Measurements from ENCODE around the gene TALDO1. TPM values are rescaled to one million over a fixed set of nuclear protein-coding genes. Genes with fewer than 3 reads are reported as not detected.

Gene TALDO1
- total RNA-seq, 1 donor from 2014 or later = 277 TPM

DNA sequence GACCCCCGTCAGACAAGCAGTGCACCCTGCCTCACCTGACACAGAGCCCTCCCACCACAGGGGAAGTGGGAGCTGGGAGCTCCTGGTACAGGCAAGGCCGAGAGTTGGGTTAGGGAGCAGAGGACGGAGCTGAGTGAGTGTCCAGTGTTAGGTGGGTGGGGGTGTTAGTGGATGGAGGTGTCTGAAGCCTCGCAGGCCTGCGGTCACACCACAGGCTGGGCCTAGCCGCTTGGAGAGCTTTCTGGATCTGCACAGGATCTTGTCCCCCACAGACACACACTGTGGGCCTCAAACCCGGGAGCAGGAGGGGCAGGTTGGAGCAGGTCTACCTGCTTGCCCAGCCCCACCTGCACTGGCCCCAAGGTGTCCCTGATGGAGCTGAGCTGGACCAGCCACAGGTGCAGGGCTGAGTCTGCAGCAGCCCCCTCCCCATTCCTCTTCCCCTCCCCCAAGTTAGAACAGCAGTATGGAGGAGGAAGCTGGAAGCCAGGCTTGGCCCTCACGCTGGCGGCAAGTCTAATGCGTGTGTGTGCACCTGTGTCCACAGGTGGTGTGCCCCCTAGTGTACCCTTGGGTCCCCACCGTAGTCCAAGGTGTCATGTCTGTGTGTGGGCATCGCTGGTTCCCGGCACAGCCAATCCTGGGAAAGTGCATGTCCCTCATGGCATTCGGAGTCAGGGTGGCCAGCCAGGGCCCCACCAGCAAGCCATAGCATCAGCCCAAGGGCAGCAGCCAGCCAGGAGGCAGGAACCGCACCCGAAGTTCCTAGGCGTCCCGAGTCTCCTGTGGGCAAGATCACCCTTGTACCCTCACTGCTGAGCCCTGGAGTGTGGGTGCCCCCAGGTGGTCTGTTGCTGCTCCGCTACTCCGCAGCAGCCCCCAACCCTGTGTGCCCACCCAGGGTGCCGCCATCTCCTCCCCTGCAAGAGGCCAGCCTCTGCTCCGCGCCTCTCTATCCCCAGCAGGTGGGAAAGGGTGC, 32.0 kb downstream of the TALDO1 start:
- intact Hi-C loops (cut with micrococcal nuclease) = no loop called here

- intact Hi-C loops (cut with micrococcal nuclease) = no loop called here
Measured at GRCh38 chr11:779955-780532, 32.8 kb downstream of the TALDO1 start.

DNA sequence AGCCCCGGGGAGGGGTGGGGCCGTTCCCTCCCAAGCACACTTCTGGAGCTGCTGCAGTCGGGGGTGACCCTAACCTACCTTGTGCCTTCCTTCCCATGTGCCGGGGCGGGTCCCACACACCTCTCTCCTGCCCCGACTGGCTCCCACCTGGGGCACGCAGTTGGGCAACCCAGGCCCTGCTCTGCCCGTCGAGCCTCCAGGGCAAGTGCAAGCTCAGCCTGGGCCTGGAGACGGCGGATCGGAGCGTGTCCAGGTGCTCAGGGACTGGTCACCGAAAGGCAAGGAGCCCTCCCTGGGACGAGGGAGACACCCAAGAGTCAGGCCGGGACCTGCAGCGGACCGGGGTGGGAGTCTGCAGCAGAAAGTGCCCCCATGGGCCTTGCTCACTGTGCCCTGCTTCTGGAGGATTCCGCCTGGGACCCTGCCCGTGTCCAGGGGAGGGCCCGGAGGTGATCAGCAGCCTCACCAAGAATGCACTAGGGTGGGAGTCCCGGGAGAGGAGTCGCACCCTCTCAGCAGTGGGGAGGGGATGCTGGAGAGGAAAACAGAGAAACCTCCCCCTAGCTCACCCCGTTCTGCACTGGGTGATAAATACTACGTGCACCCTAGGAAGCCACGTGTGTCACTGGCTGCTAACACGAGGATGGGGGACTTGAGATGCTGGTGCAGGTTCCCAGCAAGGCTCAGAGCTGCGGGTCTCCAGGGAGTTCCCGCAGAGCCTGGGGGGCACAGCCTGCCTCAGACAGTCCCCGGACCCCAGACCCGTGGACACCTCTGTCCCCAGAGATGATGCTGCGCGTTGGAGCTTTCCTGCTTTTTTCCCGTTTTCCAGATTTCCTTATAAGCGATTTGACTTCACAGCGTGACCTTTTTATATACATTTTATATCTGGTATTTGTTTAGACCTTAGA, 35.3 kb downstream of the TALDO1 start:
- intact Hi-C loops (cut with micrococcal nuclease) = no loop called here

DNA sequence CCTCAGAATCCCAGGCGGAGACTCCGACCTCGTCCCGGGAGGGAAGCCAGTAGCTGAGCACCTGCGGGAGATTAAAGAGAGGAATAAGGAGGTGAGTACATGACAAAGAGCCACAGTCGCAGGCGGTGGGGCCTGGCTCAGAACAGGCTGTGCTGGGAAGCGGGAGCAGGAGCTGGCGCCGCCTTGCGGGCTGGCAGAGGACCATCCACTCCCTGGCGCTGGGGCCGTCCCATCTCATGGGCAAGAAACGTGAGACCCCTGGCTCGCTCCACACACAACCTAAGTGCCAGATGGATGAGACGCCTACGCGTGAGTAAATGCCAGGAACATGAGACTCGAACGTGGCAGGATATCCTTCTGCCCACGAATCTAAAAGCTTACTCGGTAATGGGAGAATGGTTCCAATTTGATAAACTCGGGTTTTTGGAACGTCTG, 36.3 kb downstream of the TALDO1 start:
- intact Hi-C loops (cut with micrococcal nuclease) = no loop called here

GRCh38 chr11:786235-787083, 39.2 kb downstream of the TALDO1 start:
- intact Hi-C loops (cut with micrococcal nuclease) = no loop called here

- intact Hi-C loops (cut with micrococcal nuclease) = no loop called here
Measured at GRCh38 chr11:787084-787675, 39.9 kb downstream of the TALDO1 start.

DNA sequence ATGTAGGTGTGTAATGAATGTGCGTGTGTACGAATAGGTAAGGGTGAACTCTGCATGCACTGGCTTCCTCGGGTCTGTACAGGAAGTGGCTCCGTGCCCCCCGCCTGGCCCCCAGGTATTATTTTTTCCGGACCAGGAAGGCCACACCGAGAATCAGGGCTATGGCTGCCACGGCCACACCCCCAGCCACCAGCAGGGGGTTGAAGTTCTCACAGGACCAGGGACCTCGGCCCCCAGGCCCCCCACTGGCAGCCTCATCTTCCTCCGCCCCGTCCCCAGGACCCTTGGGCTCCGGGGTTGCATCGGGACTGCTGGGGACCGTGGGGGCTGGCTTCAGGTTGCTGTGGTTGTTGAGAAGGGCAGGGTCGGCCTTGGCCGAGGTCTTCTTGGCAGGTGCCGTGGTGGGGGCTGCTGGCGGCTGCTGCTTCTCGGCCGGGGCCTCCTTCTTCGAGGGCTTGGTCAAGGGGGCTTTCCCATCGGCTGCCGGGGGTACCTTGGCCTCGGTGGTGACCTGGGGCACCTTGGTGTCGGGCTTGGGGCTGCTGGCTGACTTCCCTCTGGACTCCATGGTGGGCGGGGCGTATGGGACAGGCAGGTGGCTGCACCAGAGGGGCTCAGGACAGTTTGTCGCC, 40.9 kb downstream of the TALDO1 start:
- intact Hi-C loops (cut with micrococcal nuclease) = no loop called here

GRCh38 chr11:788953-789940, 42.0 kb downstream of the TALDO1 start:
- intact Hi-C loops (cut with micrococcal nuclease) = no loop called here

DNA sequence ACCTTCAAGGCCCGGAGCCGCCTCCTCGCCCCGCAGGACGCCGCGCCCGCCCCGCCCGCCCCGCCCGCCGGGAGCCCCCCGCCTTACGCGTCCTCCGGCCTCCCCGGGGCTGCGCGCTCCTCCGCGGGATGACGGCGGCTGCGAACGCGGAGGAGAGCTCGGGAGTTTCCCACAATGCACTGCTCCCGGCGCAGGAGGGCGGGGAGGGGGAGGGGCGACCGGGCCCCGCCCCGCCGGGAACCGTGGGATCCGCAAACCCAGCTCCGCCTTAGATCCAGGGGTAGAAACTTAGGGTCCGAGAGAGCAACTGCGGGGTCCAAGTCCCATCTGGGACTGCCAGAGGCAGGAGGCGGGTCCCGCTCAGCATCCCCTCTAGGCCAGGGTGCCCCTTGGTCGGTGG, 42.7 kb downstream of the TALDO1 start, which contains the start of gene CEND1:
TSS of gene CEND1 (minus strand) at position 148 of the 400 bp plus-strand sequence. CDS start 1,514 bp downstream, outside the sequence.
- intact Hi-C loops (cut with micrococcal nuclease) = no loop called here

DNA sequence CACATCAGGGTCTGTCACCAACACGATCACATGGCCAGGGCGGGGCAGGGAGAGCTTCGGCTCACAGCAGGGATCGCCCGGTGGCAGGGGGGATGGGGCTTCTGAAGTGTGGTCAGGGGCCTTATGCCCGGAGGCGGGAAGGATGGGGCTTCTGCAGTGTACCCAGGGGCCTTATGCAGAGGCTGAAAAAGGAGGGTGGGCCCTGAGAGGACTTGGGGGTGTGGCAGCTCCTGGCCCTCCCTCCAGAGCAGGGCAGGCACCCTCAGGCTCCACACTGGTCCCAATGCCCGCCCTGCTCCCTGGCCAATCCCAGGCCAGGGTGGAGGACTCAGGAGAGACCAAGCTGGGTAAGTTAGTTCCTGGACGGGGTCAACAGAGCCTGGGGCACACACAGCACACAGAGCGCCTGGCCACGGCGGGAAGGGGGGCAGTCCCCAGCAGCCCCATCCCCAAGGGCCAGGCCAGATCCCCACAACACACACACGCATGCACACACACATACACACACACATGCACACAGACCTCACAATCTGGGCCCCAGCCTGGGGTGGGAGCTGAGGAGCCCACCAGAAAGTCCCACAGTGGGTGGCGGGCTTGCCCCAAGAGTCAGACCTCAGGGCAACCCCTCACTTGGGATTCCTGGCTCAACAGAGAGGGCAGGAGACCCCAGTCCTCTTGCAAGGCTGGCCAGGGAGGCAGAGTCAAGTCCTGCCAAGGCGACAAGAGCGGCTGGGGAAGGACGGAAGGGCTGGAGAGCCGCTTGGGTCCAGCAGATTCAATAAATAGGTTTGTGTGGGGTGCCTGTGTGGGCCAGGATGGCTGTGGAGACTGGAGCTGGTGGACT, 43.7 kb downstream of the TALDO1 start:
- intact Hi-C loops (cut with micrococcal nuclease) = no loop called here

DNA sequence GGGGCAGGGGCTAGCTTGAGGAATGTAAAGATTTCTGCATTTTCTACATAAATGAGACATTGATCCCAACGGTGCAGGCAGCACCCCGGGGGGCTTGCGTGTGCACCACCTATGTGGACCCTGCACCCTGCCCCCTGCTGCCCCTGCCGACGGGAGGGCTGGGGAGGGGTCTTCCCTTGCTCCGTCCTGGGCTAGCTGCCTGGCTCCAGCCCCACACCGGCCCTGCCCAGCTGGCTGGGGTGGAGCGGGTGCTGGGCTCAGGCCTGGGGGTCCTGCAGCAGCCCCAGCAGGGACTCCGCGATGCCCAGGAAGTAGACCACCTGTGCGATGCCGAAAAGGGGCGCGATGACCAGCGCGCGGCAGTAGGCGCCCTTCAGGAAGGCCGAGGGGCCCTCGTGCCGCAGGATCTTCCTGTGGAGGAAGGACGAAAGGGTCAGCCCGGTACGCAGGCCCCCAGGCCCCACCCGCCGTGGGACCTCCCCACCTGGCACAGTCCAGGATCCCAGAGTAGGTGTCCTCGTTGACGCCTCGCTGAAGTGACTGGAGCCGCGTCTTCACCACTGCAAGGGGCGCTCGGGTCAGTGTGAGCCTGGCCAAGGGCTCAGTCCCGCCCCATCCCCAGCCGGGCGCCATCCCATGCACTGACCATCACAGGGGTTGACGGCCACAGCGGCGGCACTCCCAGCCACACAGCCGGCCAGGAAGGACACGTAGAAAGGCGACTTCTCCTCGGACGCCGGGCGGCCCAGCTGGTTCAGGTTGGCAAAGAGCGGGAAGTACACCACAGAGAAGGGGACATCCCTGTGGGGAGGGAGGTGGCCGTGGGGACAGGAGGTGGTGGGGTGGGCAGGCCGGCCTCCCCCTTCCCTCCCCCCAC, 44.6 kb downstream of the TALDO1 start:
- intact Hi-C loops (cut with micrococcal nuclease) = no loop called here

GRCh38 chr11:792535-792821, 45.2 kb downstream of the TALDO1 start:
- intact Hi-C loops (cut with micrococcal nuclease) = no loop called here

- intact Hi-C loops (cut with micrococcal nuclease) = no loop called here
Measured at GRCh38 chr11:792873-793272, 45.6 kb downstream of the TALDO1 start.

DNA sequence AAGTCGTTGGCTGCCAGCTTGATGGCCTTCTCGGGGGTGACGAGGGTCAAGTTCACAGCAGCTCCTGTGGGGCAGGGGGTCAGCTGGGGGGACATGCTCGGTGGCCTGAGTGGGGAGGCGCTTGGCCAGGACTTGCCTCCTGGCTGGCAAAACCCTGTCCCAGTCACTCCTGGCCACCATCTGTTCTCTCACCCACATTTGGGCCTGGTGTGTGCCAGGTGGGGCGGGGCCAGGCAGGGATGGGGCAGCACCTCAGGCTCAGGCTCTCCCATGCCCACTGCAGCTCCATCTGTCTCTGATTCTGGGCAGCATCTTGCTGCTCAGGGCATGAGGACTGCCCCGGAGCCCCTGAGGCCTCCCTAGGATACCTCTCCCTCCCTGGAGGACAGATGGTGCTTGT, 46.3 kb downstream of the TALDO1 start:
- intact Hi-C loops (cut with micrococcal nuclease) = no loop called here

GRCh38 chr11:794013-794765, 46.9 kb downstream of the TALDO1 start:
- intact Hi-C loops (cut with micrococcal nuclease) = no loop called here

Measured in T-helper 2 cell treated with Interferon-gamma antibody and Interleukin-4, amounts not matched to agents 100 ng/mL and 5 ng/mL, for 36 hours (primary cell).